Stimulated activated CD4-positive, alpha-beta T cell treated with anti-CD3 and anti-CD28 coated beads, Interleukin-15, amount 100 ng/mL, for 1 hour (primary cell): ENCODE measurements around the gene CNOT1.

Experiments
- DNase-seq, 2 donors: peaks; one replicate each; pipeline ENCODE4 v3.0.0-alpha.2; 2020; ENCODE audit warnings: low read depth in 1 of 2, low spot score in 1 of 2

CNOT1 gene

DNA sequence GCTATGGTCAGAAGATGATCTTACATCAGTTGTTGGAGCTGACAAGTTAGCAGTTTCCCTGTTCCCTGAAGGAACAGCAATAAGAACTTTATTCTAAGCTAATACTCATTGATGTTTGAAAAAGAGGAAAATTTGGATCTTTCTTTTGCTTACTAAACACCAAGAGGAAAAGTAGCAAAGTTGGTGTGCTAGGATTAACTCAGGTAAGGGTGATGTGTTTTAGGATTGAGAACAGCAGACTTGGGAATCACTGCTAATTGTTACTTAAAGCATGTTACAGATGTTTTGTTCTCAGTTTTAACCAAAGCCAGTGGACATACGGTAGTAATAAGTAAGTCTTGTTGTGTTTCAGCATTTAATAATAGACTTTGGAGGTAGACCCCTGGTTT lies 110.7 kb downstream of the CNOT1 start:
- no peak for DNase-seq

DNA sequence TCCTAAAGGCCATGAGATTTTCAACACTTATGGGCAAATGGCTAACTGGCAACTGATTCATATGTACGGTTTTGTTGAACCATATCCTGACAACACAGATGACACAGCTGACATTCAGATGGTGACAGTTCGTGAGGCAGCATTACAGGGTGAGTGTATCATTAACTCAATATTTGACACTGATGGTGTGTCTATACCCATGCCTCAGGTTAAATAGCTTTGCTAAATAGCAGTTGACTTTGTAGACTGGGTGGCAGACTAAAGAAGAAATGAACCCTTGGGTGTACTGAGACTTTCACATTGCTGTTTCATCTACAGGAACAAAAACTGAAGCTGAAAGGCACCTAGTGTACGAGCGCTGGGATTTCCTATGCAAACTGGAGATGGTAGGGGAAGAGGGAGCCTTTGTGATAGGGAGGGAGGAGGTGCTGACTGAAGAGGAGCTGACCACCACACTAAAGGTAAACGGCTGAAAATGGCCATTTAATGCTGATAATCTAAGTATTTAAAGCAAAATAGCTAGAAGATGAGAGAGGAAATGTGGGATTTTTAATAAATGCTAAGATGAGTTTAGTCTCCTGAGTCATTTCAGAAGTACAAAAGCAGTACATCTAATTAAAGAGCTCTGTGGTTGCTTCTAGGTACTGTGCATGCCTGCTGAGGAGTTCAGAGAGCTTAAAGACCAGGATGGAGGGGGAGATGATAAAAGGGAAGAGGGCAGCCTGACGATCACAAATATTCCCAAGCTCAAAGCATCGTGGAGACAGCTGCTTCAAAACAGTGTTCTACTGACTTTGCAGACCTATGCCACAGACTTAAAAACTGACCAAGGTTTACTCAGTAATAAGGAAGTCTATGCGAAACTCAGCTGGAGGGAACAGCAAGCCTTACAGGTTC lies 111.3 kb downstream of the CNOT1 start:
- DNase-seq: no peak

DNA sequence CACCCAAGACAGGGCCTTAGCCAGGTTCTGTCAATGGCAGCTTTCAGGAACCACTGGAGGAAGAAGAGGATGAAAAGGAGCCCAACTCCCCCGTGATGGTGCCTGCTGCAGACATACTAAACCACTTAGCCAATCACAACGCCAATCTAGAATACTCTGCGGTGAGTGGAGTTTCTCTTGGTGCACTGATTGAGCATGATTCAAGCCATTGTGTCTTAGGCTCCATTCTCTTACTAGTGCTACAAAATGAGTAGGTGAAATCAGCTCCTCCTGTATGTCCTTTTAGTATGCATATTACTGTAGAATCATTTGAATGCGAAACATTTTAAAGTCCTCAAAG lies 112.9 kb downstream of the CNOT1 start:
- DNase-seq: no peak

DNA sequence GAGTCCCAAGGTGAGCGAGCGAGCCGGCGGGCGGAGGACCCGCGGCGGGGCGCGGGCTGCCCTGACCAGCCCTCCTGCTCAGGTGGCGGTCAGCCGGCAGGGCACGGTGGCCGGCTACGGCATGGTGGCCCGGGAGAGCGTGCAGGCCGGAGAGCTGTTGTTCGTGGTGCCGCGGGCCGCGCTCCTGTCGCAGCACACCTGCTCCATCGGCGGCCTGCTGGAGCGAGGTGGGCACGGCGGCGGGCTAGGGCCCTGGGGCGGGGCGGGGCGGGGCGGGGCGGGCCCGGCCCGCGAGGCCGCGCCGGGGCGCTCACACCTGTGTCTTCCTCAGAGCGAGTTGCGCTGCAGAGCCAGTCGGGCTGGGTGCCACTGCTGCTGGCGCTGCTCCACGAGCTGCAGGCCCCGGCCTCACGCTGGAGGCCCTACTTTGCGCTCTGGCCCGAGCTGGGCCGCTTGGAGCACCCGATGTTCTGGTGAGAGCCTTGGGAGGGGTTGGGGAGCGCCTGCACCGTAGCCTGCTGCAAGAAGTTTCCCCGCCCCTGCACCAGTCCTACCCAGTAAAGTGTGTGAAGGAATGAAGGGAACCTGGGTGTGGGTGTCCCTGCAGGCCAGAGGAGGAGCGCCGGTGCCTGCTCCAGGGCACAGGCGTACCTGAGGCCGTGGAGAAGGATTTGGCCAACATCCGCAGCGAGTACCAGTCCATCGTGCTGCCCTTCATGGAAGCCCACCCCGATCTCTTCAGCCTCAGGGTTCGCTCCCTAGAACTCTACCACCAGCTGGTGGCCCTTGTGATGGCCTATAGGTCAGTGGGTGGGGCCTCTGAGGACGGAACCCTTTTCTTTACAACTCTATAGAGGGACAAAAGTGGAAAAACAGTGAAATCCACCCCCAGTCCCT lies 113.5 kb downstream of the CNOT1 start:
- DNase-seq: peak in 1 of 2 donors; percentile 20

DNA sequence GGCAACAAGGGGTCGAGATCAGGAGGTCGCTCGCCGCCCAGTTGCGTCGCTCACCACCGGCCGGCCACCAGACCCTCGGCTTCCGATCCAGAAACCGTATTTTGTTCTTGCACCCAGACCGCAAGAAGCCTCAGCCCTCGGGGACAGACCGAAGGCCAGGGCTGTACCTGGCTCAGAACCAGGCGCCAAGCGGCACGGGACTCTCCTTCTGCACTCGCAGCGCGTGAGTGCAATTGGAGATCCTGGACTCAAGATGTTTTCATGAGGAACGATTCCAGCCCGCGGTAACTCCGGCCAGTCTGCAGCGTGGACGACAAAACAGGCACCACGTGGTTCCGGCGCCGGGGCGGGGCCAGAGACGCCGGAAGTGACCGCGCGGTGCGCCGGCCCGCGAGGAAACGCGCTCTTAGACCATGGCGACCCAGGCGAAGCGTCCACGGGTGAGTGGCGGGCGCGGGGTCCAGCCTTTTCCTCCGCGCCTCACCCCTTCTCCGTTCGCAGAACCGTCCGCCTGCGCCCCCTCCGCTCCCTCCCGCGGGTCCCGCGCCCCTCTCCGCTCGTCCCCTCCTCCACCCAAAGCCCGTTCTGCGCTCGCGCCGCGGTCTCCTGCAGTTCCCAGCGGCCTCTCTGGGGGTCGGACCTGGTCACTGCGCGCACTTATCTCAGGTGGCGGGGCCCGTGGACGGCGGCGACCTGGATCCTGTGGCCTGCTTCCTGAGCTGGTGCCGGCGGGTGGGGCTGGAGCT lies 114.3 kb downstream of the CNOT1 start, which contains the start of gene SETD6:
TSS of gene SETD6 (plus strand) at position 393 of the 746 bp plus-strand sequence. CDS start at position 414, 21 bp downstream.
- DNase-seq: peak; percentile 35 to 68

DNA sequence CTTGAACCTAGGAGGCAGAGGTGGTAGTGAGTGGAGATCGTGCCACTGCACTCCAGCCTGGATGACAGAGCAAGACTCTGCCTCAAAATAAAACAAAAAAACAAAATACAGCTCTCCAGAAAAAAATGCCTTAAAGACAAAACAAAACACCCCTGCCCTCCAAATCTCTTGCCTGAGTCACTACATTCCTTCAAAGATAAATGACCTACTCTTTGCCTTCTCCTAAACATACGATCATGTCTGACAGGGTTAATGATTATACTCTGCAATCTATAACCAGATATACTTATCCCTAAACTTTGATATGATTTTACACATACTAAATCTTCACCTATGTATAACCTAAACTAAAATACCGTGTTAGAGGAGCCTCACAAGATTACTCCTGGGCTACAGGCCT lies 115.8 kb downstream of the CNOT1 start:
- no peak for DNase-seq

DNA sequence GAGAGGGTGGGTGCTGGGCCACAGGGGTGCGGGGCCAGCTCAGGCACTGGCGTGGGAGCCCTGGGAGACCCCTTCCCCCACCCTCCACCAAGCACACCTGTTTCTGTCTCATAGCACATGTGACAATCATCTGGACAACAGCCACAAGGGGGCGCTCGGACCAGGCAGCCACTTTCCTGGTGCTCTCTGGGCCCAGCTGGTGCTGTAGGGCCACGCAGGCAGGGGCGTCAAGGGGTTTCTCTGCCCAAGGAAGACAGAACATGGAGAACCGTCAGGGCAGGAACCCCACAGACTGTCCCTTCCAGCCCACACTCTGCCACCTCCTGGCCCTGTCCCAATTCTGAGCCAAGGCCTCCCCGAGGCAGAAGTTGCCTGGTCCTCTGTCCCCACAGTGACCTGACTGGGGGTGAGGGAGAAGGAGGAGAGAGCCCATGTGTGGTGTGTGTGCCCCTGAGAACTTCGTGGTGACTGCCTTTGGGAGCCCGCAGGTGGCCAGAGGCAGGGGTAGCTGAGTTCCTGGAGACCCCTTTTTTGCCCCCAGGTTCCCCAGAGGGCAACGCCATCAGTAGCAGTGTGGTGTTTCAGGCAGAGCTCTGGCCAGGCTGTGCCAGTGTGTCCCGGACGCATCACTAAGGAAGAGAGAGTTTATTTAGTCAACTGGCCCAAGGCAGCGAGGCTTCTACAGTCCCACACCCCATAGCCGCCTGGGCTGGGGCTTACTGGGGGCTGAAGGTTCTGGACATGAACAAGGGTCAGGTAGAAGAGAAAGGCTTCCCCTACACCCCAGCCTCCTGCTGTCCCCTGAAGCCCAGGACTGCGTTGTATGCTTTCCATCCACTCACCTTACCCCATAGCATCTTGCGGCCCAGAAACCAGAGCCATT lies 117.5 kb downstream of the CNOT1 start:
- DNase-seq: peak; percentile 69 to 76

DNA sequence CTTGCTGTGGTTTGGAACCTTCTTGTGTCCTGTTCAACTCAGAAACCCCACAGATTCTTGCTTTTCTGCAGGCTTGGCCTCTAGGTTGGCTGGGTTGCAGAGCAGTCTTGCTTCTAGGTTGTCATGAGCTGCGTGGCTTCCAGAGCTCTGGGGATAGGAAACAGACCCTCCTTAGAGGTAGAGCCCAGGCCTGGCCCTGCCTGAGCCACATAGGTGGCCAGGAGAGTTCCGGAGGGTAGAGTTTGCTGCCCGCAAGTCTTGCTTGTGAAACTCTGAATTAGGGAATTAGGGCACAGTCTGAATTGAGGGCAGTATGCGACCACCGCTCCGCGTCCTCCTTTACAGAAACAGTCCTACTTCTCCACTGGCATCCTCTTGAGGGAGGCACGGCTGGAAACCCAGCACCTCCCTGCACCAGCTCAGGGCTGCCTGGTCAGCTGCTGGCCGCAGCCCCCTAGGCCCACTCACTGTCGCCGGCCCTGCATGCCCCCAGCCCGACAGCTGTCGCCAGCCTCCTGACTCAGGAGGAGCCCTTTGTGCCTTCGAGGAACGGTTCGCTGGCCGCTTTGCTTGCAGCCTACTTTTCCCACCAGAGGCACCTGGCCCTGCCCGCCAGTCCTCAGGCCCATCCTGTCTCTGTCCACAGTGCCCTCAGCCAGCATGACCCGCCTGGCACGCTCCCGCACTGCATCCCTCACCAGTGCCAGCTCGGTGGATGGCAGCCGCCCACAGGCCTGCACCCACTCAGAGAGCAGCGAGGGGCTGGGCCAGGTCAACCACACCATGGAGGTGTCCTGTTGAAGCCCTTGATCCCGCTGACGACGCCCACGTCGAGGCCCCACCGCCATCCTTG lies 118.6 kb downstream of the CNOT1 start:
- DNase-seq: no peak

DNA sequence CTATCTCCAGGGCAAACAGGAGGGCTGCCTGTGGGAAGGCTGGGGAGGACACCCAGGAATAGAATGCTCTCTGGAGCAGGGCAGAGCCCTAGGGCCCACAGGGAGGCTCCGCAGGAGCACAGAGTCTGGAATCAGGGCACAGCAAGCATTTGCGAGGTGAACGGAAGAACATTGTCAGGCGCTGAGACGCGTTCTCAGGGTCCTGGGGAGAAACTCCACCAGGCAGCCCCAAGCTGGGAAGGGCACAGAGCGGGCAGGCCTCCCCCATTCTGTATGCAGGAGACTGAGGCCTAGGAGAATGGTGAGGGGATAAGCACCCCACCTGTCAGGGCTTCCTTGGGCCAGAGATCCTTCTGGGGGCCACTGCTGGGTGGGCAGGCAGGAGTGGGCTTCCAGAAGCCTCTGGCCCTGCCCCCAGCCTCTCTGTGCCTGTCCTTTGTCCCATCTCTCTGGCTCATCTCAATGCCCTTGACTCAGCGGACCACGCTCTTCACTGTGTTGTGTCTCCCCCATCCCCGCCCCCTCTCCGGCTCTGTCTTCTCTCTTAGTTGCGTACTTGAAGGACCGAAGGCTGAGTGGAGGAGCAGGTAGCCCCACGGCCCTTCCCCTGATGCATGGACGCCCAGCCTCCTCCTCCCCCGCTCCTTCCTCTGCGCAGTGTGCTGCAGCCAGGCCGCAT lies 119.4 kb downstream of the CNOT1 start:
- no peak for DNase-seq

DNA sequence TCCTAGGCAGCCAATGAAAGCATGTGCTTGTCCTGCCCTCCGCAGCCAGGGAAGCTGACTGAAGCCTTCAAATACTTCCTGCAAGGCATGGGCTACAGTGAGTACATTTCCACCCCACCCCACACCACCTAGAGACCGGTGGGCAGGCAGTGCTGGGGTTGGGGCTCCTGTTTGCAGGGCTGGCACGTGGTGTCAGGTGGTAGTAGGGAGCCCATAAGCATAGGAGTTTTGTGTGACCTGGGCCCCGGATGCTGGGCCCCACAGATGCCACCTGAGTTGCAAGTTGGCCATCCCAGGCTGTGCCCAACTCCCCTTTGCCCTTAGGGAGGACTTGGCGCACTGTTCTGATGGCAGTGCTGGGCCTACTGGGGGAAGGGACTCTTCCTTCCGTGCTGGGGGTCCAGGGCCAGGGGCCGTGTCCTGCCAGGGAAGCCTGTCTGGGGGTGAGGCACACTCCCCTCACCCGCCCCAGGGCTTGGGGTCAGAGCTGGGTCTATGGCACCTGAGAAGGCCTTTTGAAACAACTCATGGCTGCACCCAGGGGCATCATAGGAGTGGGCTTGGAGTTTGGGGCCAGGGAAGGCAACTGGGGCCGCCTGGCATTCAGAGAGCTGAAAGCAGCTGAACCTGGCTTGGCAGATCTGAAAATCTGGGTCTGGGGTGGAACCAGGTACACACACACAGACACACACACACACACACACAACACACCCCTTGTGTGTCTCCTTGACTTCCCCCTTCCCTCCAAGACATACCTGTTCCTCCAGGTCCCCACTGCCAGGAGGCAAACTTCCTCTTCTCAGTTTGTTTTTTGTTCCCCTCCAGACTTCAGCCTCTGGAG lies 120.2 kb downstream of the CNOT1 start:
- DNase-seq: no peak

DNA sequence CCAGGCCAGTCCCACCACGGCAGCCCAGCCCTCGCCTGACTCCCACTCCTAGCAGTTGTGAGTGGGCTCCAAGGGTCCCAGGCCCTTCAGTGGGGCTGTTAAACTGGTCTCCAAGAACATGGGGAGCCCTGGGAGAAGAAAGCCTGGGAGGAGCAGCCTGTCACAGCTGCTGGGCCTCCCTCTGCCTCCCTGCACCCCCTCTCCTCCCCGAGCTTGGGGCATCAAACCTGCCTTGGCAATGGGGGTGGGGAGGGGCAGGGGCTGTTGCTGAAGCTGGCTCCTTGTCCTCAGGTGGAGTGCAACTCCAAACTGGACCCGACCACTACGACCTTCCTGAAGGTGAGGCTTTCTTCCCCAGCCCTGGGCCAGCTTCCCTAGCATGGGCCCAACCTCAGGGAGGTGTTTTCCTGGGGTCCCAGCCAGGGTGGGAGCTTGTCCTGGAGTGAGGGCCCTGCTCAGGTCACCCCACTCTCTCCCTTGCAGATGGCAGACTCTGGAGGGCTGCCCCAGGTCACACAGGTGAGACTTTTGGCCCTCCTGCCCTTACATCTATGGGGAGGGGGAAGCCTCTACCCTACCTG lies 120.9 kb downstream of the CNOT1 start:
- no peak for DNase-seq

DNA sequence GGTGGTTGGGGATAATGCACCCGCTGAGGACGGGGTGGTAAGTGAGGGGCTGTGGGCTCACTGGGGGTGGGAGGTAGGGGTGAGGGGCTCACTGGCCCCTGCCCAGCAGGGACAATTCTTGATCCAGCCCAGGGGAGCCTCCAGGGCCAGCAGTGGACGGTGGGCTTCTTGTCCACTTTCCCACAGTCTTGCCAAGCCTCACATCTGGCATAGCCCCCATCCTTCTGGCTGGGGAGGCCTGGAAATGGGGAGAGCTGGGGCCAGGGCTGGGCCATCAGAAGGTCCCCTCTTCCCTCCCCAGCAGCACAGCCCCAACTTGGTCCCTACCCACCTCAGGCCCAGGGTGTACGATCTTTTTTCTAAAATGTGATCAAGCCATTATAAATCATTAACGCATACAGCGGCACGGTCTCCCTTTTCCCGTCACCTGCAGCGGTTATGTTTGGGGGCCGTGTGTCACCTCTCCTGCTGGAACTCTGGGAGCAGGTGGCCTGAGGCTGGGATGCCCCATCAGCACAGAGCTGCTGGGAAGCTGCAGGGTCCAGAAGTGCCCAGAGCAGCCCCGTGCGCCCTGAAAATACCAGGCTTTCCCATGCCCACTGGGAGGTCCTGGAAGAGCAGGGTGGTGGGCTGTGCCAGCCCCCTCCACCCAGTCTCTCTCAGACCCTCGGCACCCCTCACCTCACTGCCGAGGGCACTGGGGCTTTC lies 121.5 kb downstream of the CNOT1 start:
- DNase-seq: no peak

DNA sequence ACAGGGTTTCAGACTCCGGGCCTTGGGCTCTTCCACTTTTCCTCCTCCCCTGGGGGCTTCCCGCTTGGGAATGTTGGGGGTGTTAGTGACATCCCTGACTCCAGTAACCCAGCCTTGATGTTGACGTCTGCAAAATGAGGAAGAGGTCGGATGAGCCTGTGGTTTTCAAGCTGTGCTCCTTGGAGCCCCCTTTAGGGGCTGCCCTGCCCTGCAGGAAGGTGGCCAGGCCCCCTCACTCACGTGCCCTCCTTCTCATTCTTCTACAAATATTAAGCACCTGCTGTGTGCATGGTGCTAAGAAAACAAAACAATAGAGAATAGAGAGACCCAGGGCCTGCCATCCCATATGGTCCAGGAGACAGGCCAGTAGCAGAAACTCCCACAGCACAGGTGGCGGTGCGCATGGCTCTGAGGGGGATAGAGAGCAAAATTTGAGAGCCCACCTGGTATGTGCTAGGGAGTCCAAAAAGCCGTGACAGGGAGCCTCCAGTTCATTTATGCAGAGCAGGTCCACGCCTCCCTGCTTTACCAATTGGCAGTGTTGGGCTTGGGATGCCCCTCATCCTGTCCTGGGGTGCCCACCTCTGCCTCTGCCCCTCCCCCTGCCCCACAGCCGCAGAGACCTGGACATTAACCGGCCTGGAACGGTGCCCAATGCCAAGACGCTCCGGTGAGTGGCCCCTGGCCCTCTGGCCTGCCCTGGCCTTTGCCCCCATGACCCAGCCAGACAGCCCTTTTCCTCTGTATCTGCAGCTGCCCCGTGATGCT lies 122.2 kb downstream of the CNOT1 start:
- DNase-seq: no peak

DNA sequence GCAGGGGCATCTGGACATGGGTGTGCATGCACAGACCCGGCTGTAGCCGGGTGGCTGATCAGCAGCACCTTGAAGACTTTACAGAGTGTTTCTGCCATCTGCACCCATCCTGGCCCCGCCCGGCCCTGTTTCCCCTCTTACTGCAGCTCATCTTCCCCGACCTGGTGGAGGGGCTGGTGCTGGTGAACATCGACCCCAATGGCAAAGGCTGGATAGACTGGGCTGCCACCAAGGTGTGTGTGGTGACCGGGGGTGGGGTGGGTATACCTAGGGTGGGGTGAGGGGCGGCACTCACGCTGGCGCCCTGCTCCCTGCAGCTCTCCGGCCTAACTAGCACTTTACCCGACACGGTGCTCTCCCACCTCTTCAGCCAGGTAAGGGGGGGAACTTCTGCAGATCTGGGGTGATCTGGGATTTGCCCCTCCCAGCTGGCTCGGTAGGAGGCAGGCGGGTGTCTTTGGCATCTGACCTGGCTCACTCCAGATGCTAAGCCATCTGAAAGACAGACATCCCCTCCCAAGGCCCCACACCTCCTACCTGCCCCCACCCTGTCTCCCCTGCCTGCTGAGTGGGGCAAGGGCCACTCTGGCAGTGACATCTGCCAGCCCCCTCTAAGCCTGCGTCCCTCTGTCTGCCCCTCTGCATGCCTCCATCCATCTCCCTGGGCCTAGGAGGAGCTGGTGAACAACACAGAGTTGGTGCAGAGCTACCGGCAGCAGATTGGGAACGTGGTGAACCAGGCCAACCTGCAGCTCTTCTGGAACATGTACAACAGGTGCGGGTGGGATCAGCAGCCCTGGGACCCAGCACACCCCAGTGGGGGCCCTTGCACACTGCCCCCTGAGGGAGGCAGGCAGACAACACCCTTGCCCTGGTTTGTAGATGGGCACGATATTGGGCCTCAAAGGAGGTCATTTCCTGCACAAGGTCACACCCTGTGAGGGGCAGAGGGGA lies 123.1 kb downstream of the CNOT1 start:
- DNase-seq: no peak
